ENCODE measurements around the gene KRT26. TPM values are rescaled to one million over a fixed set of nuclear protein-coding genes. Genes with fewer than 3 reads are reported as not detected.
"Not testable (repeated sequence)": the region's sequence is repeated elsewhere in the genome, so short reads cannot be mapped to it uniquely, and the experiment has no call there.

The KRT26 gene
- total RNA-seq, 1 experiment from 2014 or later = not detected

DNA sequence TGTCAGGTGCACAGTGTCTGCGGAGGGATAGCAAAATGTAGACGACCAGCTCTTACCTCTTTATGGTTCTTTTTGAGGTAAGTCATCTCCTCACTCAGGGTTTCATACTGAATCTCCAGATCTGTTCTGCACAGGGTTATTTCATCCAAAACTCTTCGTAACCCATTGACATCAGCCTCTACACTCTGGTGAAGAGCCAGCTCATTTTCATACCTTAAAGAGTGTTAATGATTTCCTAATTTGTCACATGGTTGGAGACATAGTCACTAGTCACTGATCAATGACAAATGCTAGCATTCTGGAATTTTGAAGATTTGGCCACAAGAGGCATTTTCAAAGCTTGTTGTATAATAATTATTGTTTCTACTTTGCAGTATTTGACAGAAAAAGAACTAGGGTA lies 18.2 kb downstream of the KRT26 start:
- no TSS peak for BruUV-seq (replicated peaks)
- Histone ChIP-seq H3K9me2 (replicated peaks; ENCODE audit: low read length) (no peaks in the 10 kb centered on the region), H3K9me3 (ENCODE audit: low read length) (no peaks in the 10 kb centered on the region), H3F3A (ENCODE audit: low read length, unreplicated experiment) (no peaks in the 10 kb centered on the region), H3K79me2 (ENCODE audit: low read length) (no peaks in the 10 kb centered on the region), H3K4me1 (ENCODE audit: insufficient read depth, low read length) (no peaks in the 10 kb centered on the region), H3K27me3 (ENCODE audit: low read length) (no peaks in the 10 kb centered on the region), H4K20me1 (ENCODE audit: low read length) (no peaks in the 10 kb centered on the region), H3K36me3 (ENCODE audit: low read depth, low read length) (no peaks in the 10 kb centered on the region), H2AFZ (ENCODE audit: low read length) (no peak overlapping the region), H3K4me3 (ENCODE audit: low read length) (no peak overlapping the region), H3K27ac (ENCODE audit: low read length) (no peak overlapping the region), H3K9ac (ENCODE audit: low read length) (no peak overlapping the region), H3K4me2 (ENCODE audit: low read length) (no peak overlapping the region)
- no peak for TF ChIP-seq EZH2phosphoT487 (IDR thresholded peaks at IDR 0.05; ENCODE audit: borderline replicate concordance, low read length)
- no peak for TF ChIP-seq EZH2 (IDR thresholded peaks at IDR 0.05; ENCODE audit: low read length, unreplicated experiment)
- TF ChIP-seq, protein P1, sequence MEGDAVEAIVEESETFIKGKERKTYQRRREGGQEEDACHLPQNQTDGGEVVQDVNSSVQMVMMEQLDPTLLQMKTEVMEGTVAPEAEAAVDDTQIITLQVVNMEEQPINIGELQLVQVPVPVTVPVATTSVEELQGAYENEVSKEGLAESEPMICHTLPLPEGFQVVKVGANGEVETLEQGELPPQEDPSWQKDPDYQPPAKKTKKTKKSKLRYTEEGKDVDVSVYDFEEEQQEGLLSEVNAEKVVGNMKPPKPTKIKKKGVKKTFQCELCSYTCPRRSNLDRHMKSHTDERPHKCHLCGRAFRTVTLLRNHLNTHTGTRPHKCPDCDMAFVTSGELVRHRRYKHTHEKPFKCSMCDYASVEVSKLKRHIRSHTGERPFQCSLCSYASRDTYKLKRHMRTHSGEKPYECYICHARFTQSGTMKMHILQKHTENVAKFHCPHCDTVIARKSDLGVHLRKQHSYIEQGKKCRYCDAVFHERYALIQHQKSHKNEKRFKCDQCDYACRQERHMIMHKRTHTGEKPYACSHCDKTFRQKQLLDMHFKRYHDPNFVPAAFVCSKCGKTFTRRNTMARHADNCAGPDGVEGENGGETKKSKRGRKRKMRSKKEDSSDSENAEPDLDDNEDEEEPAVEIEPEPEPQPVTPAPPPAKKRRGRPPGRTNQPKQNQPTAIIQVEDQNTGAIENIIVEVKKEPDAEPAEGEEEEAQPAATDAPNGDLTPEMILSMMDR (conservative IDR thresholded peaks at IDR 0.05; ENCODE audit: low read depth, low read length) = no peak
- DNase-seq (no peak), ATAC-seq (no peak)
- intact Hi-C loops (cut with micrococcal nuclease) = no loop called here
- POLR2A ChIA-PET (ENCODE audit: unreplicated experiment) = no interaction called here
- CTCF ChIA-PET = no interaction called here

DNA sequence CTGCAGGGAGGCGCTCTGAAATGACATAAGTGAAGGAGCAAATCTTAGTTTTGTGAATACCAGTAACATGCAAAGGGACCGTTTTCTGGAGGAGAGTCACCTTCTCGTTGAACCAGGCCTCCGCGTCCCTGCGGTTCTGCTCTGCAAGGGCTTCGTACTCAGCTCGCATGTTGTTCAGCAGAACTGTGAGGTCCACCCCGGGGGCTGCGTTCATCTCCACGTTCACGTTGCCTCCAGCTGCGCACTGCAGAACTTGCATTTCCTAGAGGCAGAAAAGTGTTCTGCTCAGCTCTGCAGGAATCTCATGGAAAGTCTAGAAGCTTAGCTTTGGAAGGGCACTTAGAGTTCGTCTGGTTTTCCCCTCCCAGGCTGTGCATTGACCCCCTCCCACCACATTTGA lies 20.9 kb downstream of the KRT26 start:
- no TSS peak for BruUV-seq (replicated peaks)
- no peak for TF ChIP-seq EZH2 (IDR thresholded peaks at IDR 0.05; ENCODE audit: low read length, unreplicated experiment)
- Histone ChIP-seq H3K9me2 (replicated peaks; ENCODE audit: low read length) (no peaks in the 10 kb centered on the region), H3K36me3 (ENCODE audit: low read depth, low read length) (no peaks in the 10 kb centered on the region), H3K4me1 (ENCODE audit: insufficient read depth, low read length) (no peaks in the 10 kb centered on the region), H3K4me2 (ENCODE audit: low read length) (no peak overlapping the region), H3K27ac (ENCODE audit: low read length) (no peak overlapping the region), H3K9me3 (ENCODE audit: low read length) (no peaks in the 10 kb centered on the region), H3K4me3 (ENCODE audit: low read length) (no peak overlapping the region), H2AFZ (ENCODE audit: low read length) (no peak overlapping the region), H3F3A (ENCODE audit: low read length, unreplicated experiment) (no peaks in the 10 kb centered on the region), H3K27me3 (ENCODE audit: low read length) (no peaks in the 10 kb centered on the region), H3K79me2 (ENCODE audit: low read length) (no peaks in the 10 kb centered on the region), H4K20me1 (ENCODE audit: low read length) (no peaks in the 10 kb centered on the region), H3K9ac (ENCODE audit: low read length) (no peak overlapping the region)
- no peak for ATAC-seq
- ChIA-PET CTCF (no interaction called here), POLR2A (ENCODE audit: unreplicated experiment) (no interaction called here)
- DNase-seq = no peak
- intact Hi-C loops (cut with micrococcal nuclease) = no loop called here

DNA sequence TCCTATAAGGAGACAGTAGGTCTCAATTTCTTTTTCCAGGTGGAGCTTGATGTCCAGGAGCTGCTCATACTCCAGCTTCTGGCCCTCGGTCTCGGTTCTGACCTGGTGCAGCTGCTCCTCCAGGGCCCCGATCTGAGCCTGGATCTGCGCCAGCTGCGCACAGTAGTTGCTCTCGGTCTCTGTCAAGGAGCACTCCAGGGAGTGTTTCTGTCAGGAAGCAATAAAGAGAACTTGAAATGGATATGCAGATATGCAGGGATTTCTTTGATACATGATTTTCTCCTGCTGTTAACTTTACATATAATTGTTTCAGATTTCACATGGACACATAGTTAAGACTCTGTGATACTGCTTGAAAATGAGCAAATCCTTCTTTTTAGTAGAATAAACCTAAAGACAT lies 21.6 kb downstream of the KRT26 start:
- CTCF ChIA-PET = no interaction called here

DNA sequence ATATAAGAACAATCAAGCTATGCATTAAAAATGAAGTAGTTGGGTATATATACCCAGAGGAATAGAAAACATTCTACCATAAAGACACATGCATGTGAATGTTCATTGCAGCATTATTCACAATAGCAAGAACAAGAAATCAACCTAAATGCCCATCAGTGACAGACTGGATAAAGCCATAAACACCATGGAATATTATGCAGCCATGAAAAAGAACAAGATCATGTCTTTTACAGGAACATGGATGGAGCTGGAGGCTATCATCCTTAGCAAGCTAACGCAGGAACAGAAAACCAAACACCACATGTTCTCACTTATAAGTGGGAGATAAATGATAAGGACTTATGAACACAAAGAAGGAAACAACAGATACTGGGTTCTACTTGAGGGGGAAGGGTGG lies 23.3 kb downstream of the KRT26 start:
- H3K4me3 ChIP-seq (ENCODE audit: low read length); H3K9me2 ChIP-seq (replicated peaks; ENCODE audit: low read length); DNase-seq; H3K9me3 ChIP-seq (ENCODE audit: low read length); H3K4me2 ChIP-seq (ENCODE audit: low read length); intact Hi-C loops (cut with micrococcal nuclease); H3K4me1 ChIP-seq (ENCODE audit: insufficient read depth, low read length); BruUV-seq (replicated peaks); H3K36me3 ChIP-seq (ENCODE audit: low read depth, low read length); ATAC-seq; CTCF ChIA-PET; H3F3A ChIP-seq (ENCODE audit: low read length, unreplicated experiment); POLR2A ChIA-PET (ENCODE audit: unreplicated experiment); H3K27me3 ChIP-seq (ENCODE audit: low read length); H3K79me2 ChIP-seq (ENCODE audit: low read length); H3K27ac ChIP-seq (ENCODE audit: low read length); H4K20me1 ChIP-seq (ENCODE audit: low read length); H2AFZ ChIP-seq (ENCODE audit: low read length); H3K9ac ChIP-seq (ENCODE audit: low read length): not testable (repeated sequence)

More for the DNA sequence above, 21.6 kb downstream of the KRT26 start:
- Histone ChIP-seq H3K9me3 (ENCODE audit: low read length) (no peaks in the 10 kb centered on the region), H3K36me3 (ENCODE audit: low read depth, low read length) (no peaks in the 10 kb centered on the region), H3K4me3 (ENCODE audit: low read length) (no peak overlapping the region), H4K20me1 (ENCODE audit: low read length) (no peaks in the 10 kb centered on the region), H3K27ac (ENCODE audit: low read length) (no peak overlapping the region), H3K79me2 (ENCODE audit: low read length) (no peaks in the 10 kb centered on the region), H3F3A (ENCODE audit: low read length, unreplicated experiment) (no peaks in the 10 kb centered on the region), H3K27me3 (ENCODE audit: low read length) (no peaks in the 10 kb centered on the region), H3K9me2 (replicated peaks; ENCODE audit: low read length) (no peaks in the 10 kb centered on the region), H2AFZ (ENCODE audit: low read length) (no peak overlapping the region), H3K9ac (ENCODE audit: low read length) (no peak overlapping the region), H3K4me1 (ENCODE audit: insufficient read depth, low read length) (no peaks in the 10 kb centered on the region), H3K4me2 (ENCODE audit: low read length) (no peak overlapping the region)
- BruUV-seq (replicated peaks) = no TSS peak
- ATAC-seq = no peak
- DNase-seq = no peak
- TF ChIP-seq EZH2 (IDR thresholded peaks at IDR 0.05; ENCODE audit: low read length, unreplicated experiment) = no peak
- intact Hi-C loops (cut with micrococcal nuclease) = no loop called here
- POLR2A ChIA-PET (ENCODE audit: unreplicated experiment) = no interaction called here
